ENCODE measurements around the gene HMGXB3. TPM values are rescaled to one million over a fixed set of nuclear protein-coding genes. Genes with fewer than 3 reads are reported as not detected.
A peak's percentile ranks its signal among the peaks of the same experiment; 100 is the strongest.

The HMGXB3 gene
- total and polyA plus RNA-seq, 11 donors, result 10.7 to 25.9 (median 17.5) TPM

- H3K27me3 ChIP-seq, result no peaks in the 10 kb centered on the region
- no peak overlapping the region for H3K27ac ChIP-seq
- ATAC-seq (no peak), DNase-seq (no peak)
- H3K9me3 ChIP-seq, result no peaks in the 10 kb centered on the region
- WGBS, 4 donors, result 88 to 93% (median 90%) methylated on average over 4 of the region's 4 CpGs
- H3K4me3 ChIP-seq, result no peak overlapping the region
- peaks cover 0 to 85% (median 68%) of the 10 kb centered on the region in 9 donors for H3K36me3 ChIP-seq
- H3K4me1 ChIP-seq, result peaks cover 0 to 47% (median 26%) of the 10 kb centered on the region in 12 donors
- no peak for TF ChIP-seq CTCF (IDR thresholded peaks at IDR 0.05)
- TF ChIP-seq POLR2A (IDR thresholded peaks at IDR 0.05), result no peak
- intact Hi-C loops (cut with DNase I), result loop anchor here in 1 of 10 donors (10.0 kb wide), 1 partner anchor 428 kb away; no protein-coding TSS in a partner anchor
Observed at GRCh38 chr5:150006318-150006717, 5.8 kb downstream of the HMGXB3 start.

GRCh38 chr5:150007050-150007449 lies 6.5 kb downstream of the HMGXB3 start:
- ATAC-seq (no peak), DNase-seq (no peak)
- no peak for TF ChIP-seq CTCF (IDR thresholded peaks at IDR 0.05)
- TF ChIP-seq POLR2A (IDR thresholded peaks at IDR 0.05), result no peak
- no peaks in the 10 kb centered on the region for H3K9me3 ChIP-seq
- no peak overlapping the region for H3K4me3 ChIP-seq
- peaks cover 0 to 40% (median 19%) of the 10 kb centered on the region in 12 donors for H3K4me1 ChIP-seq
- intact Hi-C loops (cut with DNase I), result loop anchor here in 1 of 10 donors (10.0 kb wide), 1 partner anchor 428 kb away; no protein-coding TSS in a partner anchor
- no peaks in the 10 kb centered on the region for H3K27me3 ChIP-seq
- H3K36me3 ChIP-seq, result peaks cover 0 to 93% (median 75%) of the 10 kb centered on the region in 9 donors
- no peak overlapping the region for H3K27ac ChIP-seq

- Histone ChIP-seq H3K27ac (peak overlapping the region in 5 of 12 donors; percentile 1 to 37 (median 33)), H3K36me3 (peaks cover 0 to 100% (median 92%) of the 10 kb centered on the region in 9 donors), H3K27me3 (no peaks in the 10 kb centered on the region), H3K4me3 (no peak overlapping the region), H3K9me3 (no peaks in the 10 kb centered on the region), H3K4me1 (peaks cover 0 to 21% (median 8%) of the 10 kb centered on the region in 12 donors)
- ATAC-seq (peak; percentile 69 to 90 (median 78)), DNase-seq (peak in 1 of 5 donors; percentile 32)
- WGBS, 4 donors, result 36 to 66% (median 45%) methylated on average over 6 of the region's 6 CpGs
- intact Hi-C loops (cut with DNase I), result loop anchor here in 1 of 10 donors (10.0 kb wide), 1 partner anchor 425 kb away; no protein-coding TSS in a partner anchor
- TF ChIP-seq POLR2A (IDR thresholded peaks at IDR 0.05) (no peak), CTCF (IDR thresholded peaks at IDR 0.05) (no peak)
Observed at GRCh38 chr5:150009671-150010387, 9.3 kb downstream of the HMGXB3 start.

GRCh38 chr5:150013931-150014330 lies 13.4 kb downstream of the HMGXB3 start:
- ATAC-seq, result no peak
- Histone ChIP-seq H3K27me3 (no peaks in the 10 kb centered on the region), H3K4me1 (peaks cover 0 to 16% (median 8%) of the 10 kb centered on the region in 12 donors), H3K27ac (no peak overlapping the region), H3K36me3 (peaks cover 4 to 100% (median 91%) of the 10 kb centered on the region in 9 donors), H3K9me3 (peaks cover 0 to 16% (median 1%) of the 10 kb centered on the region in 12 donors), H3K4me3 (no peak overlapping the region)
- no peak for DNase-seq
- TF ChIP-seq CTCF (IDR thresholded peaks at IDR 0.05) (no peak), POLR2A (IDR thresholded peaks at IDR 0.05) (no peak)
- WGBS, 4 donors, result 92 to 95% (median 93%) methylated on average over 4 of the region's 4 CpGs
- intact Hi-C loops (cut with DNase I), result no loop called here

Data from heart left ventricle (tissue), 16 donors.